Uterus (tissue), 2 donors: ENCODE data around the gene PIPOX.

Source experiments
- POLR2A ChIP-seq, 2 donors: fragments of 450-650 bp; IDR thresholded peaks; one replicate each; pipeline ENCODE4 v1.6.1; 2016; ENCODE audit warnings: antibody characterized with exemption in 2 of 2, mild to moderate bottlenecking in 1 of 2, moderate library complexity in 1 of 2
- TF ChIP-seq, protein P1 (sequence below), 4 experiments: fragments of 200-600 bp in 2 of 4; fragments of 450-650 bp in 2 of 4; sonication (generic) in 2 of 4; IDR thresholded peaks; one replicate each; pipeline ENCODE4 v1.5.1; 2016 to 2019; ENCODE audit warnings: antibody characterized with exemption in 4 of 4, mild to moderate bottlenecking in 2 of 4, moderate library complexity in 1 of 4

DNA sequence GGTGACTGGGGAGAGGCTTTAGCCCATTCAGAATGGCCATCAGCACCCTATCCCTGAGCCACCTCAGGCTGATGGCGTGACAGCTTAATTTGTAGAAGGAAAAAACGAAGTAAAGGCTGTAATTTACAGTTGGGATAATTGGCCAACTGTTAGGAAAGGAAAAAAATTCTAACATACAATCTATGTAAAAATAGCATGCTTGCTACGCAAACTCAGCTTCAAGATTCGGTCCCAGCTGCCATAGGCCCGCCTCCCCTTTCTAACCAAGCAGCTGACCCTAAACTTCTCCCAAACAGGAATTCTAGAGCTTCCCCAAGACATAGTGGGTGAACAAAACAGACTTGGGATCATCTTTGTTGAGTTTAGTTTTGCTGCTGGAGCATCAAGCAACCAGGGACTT, 42.0 kb upstream of the PIPOX start:
- TF ChIP-seq POLR2A (IDR thresholded peaks at IDR 0.05), result no peak
- TF ChIP-seq, protein P1, sequence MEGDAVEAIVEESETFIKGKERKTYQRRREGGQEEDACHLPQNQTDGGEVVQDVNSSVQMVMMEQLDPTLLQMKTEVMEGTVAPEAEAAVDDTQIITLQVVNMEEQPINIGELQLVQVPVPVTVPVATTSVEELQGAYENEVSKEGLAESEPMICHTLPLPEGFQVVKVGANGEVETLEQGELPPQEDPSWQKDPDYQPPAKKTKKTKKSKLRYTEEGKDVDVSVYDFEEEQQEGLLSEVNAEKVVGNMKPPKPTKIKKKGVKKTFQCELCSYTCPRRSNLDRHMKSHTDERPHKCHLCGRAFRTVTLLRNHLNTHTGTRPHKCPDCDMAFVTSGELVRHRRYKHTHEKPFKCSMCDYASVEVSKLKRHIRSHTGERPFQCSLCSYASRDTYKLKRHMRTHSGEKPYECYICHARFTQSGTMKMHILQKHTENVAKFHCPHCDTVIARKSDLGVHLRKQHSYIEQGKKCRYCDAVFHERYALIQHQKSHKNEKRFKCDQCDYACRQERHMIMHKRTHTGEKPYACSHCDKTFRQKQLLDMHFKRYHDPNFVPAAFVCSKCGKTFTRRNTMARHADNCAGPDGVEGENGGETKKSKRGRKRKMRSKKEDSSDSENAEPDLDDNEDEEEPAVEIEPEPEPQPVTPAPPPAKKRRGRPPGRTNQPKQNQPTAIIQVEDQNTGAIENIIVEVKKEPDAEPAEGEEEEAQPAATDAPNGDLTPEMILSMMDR (IDR thresholded peaks at IDR 0.05), result no peak
